Measurements from ENCODE around the gene GAN.

DNA sequence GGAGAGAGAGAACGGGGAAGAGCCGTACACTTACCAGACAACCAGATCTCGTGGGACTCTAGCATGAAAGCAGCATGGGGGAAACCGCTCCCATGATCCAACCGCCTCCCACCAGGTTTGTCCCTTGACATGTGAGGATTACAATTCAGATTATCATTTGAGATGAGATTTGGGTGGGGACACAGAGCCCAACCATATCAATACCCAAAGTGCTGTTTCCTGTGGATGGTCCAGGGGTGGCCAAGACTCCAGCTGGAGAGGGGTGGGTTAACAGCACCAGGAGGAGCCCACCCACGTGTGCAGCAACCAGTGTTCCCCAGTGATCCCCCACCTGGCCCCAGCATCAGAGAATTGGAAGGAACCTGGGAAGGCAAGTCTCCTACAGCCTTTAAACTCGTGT is 79.7 kb downstream of the GAN start:
- no peak for TF ChIP-seq EZH2phosphoT487 (IDR thresholded peaks at IDR 0.05)
- TF ChIP-seq, protein P1, sequence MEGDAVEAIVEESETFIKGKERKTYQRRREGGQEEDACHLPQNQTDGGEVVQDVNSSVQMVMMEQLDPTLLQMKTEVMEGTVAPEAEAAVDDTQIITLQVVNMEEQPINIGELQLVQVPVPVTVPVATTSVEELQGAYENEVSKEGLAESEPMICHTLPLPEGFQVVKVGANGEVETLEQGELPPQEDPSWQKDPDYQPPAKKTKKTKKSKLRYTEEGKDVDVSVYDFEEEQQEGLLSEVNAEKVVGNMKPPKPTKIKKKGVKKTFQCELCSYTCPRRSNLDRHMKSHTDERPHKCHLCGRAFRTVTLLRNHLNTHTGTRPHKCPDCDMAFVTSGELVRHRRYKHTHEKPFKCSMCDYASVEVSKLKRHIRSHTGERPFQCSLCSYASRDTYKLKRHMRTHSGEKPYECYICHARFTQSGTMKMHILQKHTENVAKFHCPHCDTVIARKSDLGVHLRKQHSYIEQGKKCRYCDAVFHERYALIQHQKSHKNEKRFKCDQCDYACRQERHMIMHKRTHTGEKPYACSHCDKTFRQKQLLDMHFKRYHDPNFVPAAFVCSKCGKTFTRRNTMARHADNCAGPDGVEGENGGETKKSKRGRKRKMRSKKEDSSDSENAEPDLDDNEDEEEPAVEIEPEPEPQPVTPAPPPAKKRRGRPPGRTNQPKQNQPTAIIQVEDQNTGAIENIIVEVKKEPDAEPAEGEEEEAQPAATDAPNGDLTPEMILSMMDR (IDR thresholded peaks at IDR 0.05): no peak
- no peak for TF ChIP-seq EZH2 (IDR thresholded peaks at IDR 0.05)
